NCI-H2196 treated with DMSO at 0.1 percent for 48 hours (cell line): ENCODE measurements around the gene OSBPL1A.
"Not testable (repeated sequence)": the region's sequence is repeated elsewhere in the genome, so short reads cannot be mapped to it uniquely, and the experiment has no call there.

Experiments
- DNase-seq: peaks from one replicate; lab custom pipeline; 2025; ENCODE audit not compliant: unreplicated experiment; lab: John Stamatoyannopoulos, UW

Gene OSBPL1A

DNA sequence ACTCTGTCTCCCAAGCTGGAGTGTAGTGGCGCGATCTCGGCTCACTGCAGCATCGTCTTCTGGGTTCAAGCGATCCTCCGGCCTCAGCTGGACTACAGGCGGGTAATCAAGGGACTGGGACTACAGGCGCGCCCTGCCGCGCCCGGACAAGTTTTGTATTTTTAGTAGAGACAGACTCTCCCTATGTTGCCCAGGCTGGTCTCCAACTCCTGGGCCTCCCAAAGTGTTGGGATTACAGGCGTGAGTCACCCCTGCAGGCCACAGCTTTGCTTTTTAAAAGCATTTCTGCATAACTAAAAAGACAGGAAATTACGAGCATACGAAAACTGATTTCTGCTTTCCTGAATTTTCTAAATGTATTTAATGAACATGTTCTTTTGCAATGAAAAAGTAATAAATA, 916 bp upstream of the OSBPL1A start:
- DNase-seq = no peak

DNA sequence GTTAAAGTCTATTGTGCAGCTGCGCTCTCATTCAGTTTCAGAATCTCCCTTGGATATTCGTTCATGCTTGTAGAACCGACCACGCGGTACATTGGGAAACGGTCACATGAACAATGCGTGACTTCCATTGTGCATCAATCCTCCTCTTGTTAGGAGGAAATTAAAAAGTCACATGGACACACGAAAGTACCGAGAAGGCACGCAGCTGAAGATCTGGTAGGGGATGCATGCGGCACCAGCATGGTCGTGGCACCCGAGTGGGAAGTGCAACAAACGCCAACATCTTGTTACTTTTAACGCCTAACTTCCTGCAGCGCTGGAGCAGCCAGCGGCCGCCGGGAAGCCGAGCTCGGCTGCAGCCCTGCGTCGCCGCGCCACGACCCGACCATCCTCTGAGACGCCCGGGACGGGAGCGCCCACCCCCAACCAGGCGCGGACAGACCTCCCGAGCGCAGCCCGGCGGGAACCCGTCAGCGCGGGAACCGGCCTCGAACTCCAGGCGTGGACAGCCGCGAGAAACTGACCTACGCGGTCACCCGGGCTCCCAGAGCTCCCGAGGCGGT, 412 bp downstream of the OSBPL1A start:
- DNase-seq = peak; percentile 17

- no peak for DNase-seq
These were observed 1.5 kb downstream of the OSBPL1A start for GRCh38 chr18:24396082-24396633.

- no peak for DNase-seq
These were observed 2.4 kb downstream of the OSBPL1A start for GRCh38 chr18:24395049-24395795.

GRCh38 chr18:24388957-24389356, 8.7 kb downstream of the OSBPL1A start:
- no peak for DNase-seq

DNA sequence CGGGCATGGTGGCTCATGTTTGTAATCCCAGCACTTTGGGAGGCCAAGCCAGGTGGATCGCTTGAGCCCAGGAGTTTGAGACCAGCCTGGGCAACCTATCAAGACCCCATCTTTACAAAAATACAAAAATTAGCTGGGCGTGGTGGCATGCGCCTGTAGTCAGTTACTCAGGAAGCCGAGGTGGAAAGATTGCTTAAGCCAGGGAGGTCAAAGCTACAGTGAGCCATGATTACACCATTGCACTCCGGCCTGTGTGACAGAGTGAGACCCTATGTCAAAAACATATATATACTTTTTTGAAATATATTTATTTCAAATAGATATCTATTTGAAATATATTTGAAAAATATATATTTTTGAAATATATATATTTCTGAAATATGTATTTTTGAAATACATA, 10.9 kb downstream of the OSBPL1A start:
- DNase-seq = no peak

DNA sequence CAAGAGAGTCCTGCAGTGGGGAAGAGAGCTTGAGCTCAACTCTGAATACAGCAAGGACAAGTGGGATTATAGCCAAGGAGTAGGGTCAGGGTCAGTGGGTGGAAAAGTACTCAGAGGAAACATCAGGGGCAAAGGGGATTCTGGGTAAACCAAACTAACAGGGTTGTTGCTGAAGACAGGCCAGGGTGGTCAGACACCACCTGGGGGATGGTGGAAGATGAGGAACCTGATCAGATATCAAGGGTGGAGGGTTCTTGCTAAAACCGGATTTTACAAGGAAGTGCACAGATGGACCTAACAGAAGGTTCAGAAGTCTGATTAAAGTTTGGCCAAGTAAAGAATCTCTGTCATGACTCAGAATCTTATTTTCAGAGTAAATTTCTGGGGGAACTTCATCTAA, 16.5 kb downstream of the OSBPL1A start:
- no peak for DNase-seq

- DNase-seq = no peak
These were observed 17.4 kb downstream of the OSBPL1A start for GRCh38 chr18:24380163-24380747.

DNA sequence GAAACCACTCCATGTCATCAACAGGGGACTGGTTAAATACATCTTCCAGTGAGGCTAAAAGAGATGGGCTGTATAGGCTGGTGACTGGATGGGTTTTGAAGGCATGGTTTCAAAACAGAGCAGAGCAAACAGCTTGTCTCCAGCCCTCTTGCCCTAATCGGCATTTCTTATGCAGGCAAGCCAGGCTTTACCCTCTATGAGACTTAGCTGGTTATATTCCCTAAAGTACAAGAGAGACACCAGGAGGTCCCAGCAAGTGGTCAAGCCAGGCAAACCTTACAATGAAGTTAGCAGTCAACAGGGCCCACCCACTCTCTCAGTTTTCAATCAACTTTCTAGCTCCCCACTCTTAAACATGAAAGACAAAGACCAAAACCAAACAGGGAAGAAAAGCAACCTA, 19.0 kb downstream of the OSBPL1A start:
- no peak for DNase-seq

DNA sequence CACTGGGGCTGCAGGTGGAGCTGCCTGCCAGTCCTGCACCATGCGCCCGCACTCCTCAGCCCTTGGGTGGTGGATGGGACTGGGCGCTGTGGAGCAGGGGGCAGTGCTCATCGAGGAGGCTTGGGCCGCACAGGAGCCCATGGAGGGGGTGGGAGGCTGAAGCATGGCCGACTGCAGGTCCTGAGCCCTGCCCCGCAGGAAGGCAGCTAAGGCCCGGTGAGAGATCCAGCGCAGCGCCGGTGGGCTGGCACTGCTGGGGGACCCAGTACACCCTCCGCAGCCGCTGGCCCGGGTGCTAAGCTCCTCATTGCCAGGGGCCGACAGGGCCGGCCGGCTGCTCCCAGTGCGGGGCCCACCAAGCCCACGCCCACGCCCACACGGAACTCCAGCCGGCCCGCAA, 21.1 kb downstream of the OSBPL1A start:
- DNase-seq = not testable (repeated sequence)

GRCh38 chr18:24373328-24373727, 24.3 kb downstream of the OSBPL1A start:
- no peak for DNase-seq

DNA sequence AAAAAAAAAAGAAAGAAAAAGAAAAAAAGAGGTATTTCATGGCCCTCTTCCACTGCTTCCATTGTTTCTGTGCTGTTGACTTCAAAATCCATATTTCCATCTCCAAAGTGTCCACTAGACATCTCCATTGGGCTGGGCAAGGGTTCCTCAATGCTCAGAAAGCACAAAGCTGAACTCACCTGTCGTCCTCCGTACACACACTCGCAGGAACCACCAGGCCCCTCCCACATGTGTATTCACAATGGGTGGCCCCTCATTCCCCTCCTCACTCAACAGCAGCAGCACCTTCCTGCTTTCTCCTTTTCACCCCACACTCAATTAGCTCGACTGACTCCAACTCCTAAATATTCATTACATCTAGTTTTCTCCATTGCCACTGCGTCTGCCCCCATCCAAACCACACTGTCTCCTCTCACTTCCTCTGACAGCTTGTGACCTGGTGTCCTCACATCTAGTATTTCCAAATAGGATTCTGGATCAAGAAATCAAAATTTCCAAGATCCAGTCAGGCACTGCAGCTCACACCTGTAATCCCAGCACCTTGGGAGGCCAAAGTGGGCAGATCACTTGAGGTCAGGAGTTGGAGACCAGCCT, 25.2 kb downstream of the OSBPL1A start:
- no peak for DNase-seq

DNA sequence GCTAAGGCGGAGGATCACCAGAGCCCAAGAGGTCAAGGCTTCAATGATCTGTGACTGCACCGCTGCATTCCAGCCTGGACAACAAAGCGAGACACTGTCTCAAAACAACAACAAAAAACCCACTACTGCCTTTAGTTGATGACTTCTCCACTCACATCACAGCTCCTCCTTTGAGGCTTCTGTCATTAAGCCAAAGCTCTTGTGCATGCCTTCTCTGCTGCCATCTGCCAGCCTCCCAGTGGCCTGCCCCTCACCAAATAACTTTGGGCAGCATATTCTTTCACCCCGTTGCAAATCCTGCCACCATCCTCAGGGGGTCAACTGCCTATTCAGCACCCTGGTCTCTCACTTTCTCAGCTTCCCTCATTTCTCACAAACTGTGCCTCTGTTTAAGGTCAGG, 27.5 kb downstream of the OSBPL1A start:
- no peak for DNase-seq

DNA sequence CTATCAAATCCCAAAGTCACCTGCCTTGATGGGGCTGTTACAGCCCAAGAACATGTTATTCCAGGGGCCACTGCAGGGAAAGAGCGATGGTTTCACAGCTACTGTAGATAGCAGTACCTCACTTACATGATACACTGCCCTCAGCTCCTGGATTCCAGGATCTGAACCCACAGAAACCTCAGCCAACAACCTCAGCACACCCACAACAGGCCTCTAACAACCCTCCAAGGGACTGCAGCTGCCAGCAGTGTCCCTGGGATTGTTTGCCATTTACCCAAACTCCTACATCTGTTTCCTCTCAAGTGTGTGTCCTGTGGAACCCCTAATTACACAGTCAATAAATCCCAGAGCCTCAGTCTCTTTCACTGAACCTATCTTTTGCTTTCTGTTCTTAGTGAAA, 28.2 kb downstream of the OSBPL1A start:
- no peak for DNase-seq

DNA sequence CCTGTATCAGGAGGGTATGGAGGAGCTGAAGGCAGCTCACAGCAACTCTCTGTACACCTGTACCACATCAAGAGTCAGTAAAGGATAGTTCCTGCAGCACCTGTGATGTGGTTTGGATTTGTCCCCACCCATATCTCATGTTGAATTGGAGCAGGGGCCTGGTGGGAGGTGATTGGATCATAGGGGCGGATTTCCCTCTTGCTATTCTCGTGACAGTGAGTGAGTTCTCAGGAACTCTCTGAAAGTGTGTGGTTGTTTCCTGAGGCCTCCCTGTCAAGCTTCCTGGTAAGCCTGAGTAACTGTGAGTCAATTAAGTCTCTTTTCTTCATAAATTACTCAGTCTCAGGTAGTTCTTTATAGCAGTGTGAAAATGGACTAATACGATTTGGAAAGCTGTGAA, 28.9 kb downstream of the OSBPL1A start:
- no peak for DNase-seq

DNA sequence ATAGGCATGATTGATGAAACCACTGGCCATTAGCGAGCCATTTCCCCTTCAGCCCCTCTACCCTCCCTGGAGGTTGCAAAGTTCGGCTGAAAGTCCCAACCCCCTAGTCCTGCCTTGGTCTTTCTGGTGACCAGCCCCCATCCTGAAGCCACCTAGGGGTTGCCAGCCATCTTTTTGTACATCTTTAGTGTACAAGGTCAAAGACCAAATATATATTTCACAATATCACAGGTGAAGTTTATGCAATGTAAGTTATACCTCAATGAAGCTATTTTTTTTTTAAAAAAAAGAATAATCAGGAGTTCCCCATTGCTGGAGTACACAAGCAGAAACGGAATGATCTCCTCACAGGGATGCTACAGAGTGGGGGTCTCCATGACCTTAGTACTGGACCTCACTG, 31.3 kb downstream of the OSBPL1A start:
- DNase-seq = no peak

DNA sequence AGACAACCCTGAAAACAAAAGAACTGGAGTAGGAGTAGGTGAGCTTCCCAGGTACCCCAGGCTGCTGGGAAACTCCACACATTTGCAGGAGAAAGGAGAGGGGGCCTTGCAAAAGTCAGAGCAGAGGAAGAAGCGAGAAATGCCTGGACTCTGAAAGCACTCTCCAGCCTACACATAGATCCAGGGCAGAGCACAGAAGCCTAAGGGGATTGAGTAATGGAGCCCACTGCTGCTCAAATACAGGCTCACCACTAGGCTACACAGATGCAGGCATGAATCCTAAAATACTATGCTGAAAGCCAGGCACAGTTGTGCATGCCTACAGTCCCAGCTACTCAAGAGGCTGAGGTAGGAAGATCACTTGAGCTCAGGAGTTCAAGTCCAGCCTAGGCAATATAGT, 33.4 kb downstream of the OSBPL1A start:
- no peak for DNase-seq

GRCh38 chr18:24362757-24363156, 34.9 kb downstream of the OSBPL1A start:
- no peak for DNase-seq

DNA sequence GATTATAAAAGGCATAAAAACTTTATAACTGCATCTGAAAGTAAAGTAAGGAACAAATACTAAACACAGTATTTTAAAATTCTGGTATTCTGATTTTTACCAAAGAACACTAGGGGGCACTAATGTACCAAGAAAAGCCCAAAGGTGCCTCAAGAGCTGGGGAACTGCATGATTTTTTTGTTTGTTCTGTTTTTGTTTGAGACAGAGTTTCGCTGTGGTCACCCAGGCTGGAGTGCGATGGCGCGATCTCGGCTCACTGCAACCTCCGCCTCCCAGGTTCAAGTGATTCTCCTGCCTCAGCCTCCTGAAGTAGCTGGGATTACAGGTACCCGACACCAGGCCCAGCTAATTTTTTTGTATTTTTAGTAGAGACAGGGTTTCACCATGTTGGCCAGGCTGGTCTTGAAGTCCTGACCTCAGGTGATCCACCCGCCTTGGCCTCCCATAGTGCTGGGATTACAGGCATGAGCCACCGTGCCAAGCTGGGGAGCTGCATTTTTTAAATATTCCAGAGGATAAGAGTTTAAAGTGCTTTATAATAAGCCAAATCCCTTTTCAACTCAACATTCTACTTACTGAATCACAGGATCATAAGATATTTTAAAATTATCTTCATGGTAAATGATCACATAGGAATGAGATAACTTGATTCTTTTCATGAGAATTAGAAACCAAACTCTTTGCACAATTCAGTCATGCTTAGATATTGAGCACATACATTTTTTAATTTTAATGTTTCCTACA, 37.7 kb downstream of the OSBPL1A start:
- peak; percentile 21 for DNase-seq

DNA sequence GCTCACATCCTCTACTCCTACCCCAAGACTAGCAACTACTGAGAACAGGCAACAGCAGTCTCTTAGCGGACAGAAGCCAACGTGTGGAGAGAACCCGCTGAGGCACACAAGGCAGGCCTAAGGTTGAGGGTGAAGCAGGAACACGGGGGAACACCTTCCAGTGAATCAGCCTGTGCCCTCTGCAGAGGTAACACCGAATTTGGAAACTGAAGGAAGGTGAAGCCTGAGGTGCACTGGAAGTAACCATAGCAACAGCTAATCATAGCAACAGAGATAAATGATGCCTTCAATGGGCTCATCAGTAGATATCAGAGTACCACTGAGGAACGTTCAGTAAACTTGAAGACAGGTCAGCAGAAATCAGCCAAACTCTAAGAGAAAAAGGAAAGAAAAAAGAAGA, 43.3 kb downstream of the OSBPL1A start:
- DNase-seq = no peak

DNA sequence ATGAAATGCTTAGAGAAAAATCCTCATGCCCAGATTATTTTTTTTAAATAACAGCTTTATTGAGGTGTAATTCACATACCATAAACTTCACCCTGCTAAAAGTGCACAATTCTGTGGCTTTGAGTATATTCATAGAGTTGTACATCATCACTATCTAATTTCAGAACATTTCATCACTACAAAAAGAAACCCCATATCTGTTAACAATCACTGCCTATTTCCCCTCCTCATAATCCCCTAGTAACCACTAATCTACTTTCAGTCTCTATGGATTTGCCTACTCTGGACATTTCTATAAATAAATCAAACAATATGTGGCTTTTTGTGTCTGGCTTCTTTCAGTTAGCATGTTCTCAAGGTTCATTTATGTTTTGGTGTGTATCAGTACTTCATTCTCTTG, 51.4 kb downstream of the OSBPL1A start:
- DNase-seq = no peak
